H9 (cell line): ENCODE measurements around the gene DHX58. TPM values are rescaled to one million over a fixed set of nuclear protein-coding genes. Genes with fewer than 3 reads are reported as not detected.

Source experiments
- DNase-seq: peaks from one replicate; pipeline ENCODE4 v3.0.0-alpha.2; 2017
- H2AFZ ChIP-seq: one replicate; pipeline ENCODE4 v1.6.1; 2013; ENCODE audit warnings: mild to moderate bottlenecking, low read length, control low read depth, moderate library complexity
- H2AK5ac ChIP-seq: 2 replicates; pipeline ENCODE4 v1.6.1; 2013; ENCODE audit warnings: low read length, control low read depth, mixed read lengths; ENCODE audit not compliant: insufficient read length
- H2BK120ac ChIP-seq: one replicate; pipeline ENCODE4 v1.6.1; 2013; ENCODE audit warnings: low read depth, mild to moderate bottlenecking, low read length, control low read depth, inconsistent platforms; ENCODE audit not compliant: poor library complexity, severe bottlenecking
- H2BK12ac ChIP-seq: 2 replicates; pipeline ENCODE4 v1.6.1; 2013; ENCODE audit warnings: low read length, control low read depth, mixed read lengths, low read depth; ENCODE audit not compliant: insufficient read length
- H2BK15ac ChIP-seq: 2 replicates; pipeline ENCODE4 v1.6.1; 2013; ENCODE audit warnings: low read depth, low read length, control low read depth
- H2BK20ac ChIP-seq: one replicate; pipeline ENCODE4 v1.6.1; 2013; ENCODE audit warnings: low read depth, mild to moderate bottlenecking, low read length, control low read depth, inconsistent platforms; ENCODE audit not compliant: poor library complexity, severe bottlenecking
- H2BK5ac ChIP-seq: 2 replicates; pipeline ENCODE4 v1.6.1; 2013; ENCODE audit warnings: low read length, control low read depth, mixed read lengths; ENCODE audit not compliant: insufficient read length
- H3K14ac ChIP-seq: 2 replicates; pipeline ENCODE4 v1.6.1; 2013; ENCODE audit warnings: low read length, control low read depth; ENCODE audit not compliant: insufficient read depth
- H3K18ac ChIP-seq: 2 replicates; pipeline ENCODE4 v1.6.1; 2013; ENCODE audit warnings: low read depth, mild to moderate bottlenecking, mixed read lengths, low read length, control low read depth; ENCODE audit not compliant: insufficient read length
- H3K23ac ChIP-seq: 2 replicates; pipeline ENCODE4 v1.6.1; 2013; ENCODE audit warnings: low read length, control low read depth, mixed read lengths, low read depth; ENCODE audit not compliant: insufficient read length
- H3K23me2 ChIP-seq: 2 replicates; pipeline ENCODE4 v1.6.1; 2013; ENCODE audit warnings: low read depth, mild to moderate bottlenecking, mixed read lengths, low read length, control low read depth; ENCODE audit not compliant: insufficient read length, poor library complexity, severe bottlenecking
- H3K27ac ChIP-seq: 2 replicates; pipeline ENCODE4 v1.5.1; 2013; ENCODE audit warnings: low read length, control low read depth, mixed read lengths, low read depth; ENCODE audit not compliant: insufficient read length
- H3K27me3 ChIP-seq: 2 replicates; pipeline ENCODE4 v1.6.1; 2013; ENCODE audit warnings: low read length, control low read depth, inconsistent platforms; ENCODE audit not compliant: insufficient read depth
- H3K4ac ChIP-seq: 2 replicates; pipeline ENCODE4 v1.6.1; 2013; ENCODE audit warnings: low read depth, mild to moderate bottlenecking, control low read depth, inconsistent platforms, low read length, moderate library complexity
- H3K4me1 ChIP-seq: 2 replicates; pipeline ENCODE4 v1.6.1; 2013; ENCODE audit warnings: low read length, control low read depth, inconsistent platforms; ENCODE audit not compliant: insufficient read depth
- H3K4me2 ChIP-seq: 2 replicates; pipeline ENCODE4 v1.6.1; 2013; ENCODE audit warnings: low read length, control low read depth, mixed read lengths; ENCODE audit not compliant: insufficient read length, insufficient read depth
- H3K56ac ChIP-seq: 2 replicates; pipeline ENCODE4 v1.6.1; 2013; ENCODE audit warnings: low read depth, mild to moderate bottlenecking, mixed read lengths, low read length, control low read depth; ENCODE audit not compliant: insufficient read length
- H3K79me1 ChIP-seq: 2 replicates; pipeline ENCODE4 v1.6.1; 2013; ENCODE audit warnings: low read depth, mild to moderate bottlenecking, moderate library complexity, low read length, control low read depth, inconsistent platforms; ENCODE audit not compliant: insufficient read depth, poor library complexity, severe bottlenecking
- H3K79me2 ChIP-seq: 2 replicates; pipeline ENCODE4 v1.6.1; 2013; ENCODE audit warnings: low read length, control low read depth, inconsistent platforms; ENCODE audit not compliant: insufficient read depth
- H3K9ac ChIP-seq: 2 replicates; pipeline ENCODE4 v1.6.1; 2013; ENCODE audit warnings: low read length, control low read depth, mixed read lengths; ENCODE audit not compliant: insufficient read length; ENCODE audit errors: extremely low read depth
- H3K9me3 ChIP-seq: one replicate; pipeline ENCODE4 v1.6.1; 2013; ENCODE audit warnings: low read depth, low read length, inconsistent platforms; ENCODE audit not compliant: control insufficient read depth
- H3T11ph ChIP-seq: one replicate; pipeline ENCODE4 v1.6.1; 2013; ENCODE audit warnings: mild to moderate bottlenecking, low read length, control low read depth, inconsistent platforms
- H4K20me1 ChIP-seq: one replicate; pipeline ENCODE4 v1.6.1; 2013; ENCODE audit not compliant: control insufficient read depth, insufficient read length, insufficient read depth
- H4K5ac ChIP-seq: 2 replicates; pipeline ENCODE4 v1.6.1; 2013; ENCODE audit warnings: low read depth, mild to moderate bottlenecking, mixed read lengths, low read length, control low read depth; ENCODE audit not compliant: insufficient read length
- H4K8ac ChIP-seq: replicated peaks from 2 replicates; pipeline ENCODE4 v1.6.1; 2013; ENCODE audit warnings: low read length, control low read depth, mixed read lengths, low read depth; ENCODE audit not compliant: insufficient read length
- H4K91ac ChIP-seq: 2 replicates; pipeline ENCODE4 v1.6.1; 2013; ENCODE audit warnings: low read depth, mild to moderate bottlenecking, moderate library complexity, mixed read lengths, low read length, control low read depth; ENCODE audit not compliant: insufficient read length
- H3K27ac Mint-ChIP-seq, 3 experiments: 2 replicates in 2 of 3; 3 replicates in 1 of 3; pipeline ENCODE4 v1.8.0; 2020 to 2021; ENCODE audit warnings: mixed read lengths in 3 of 3, mild to moderate bottlenecking in 1 of 3, moderate library complexity in 1 of 3
- H3K27me3 Mint-ChIP-seq: 2 replicates; pipeline ENCODE4 v1.8.0; 2021; ENCODE audit warnings: low read depth, mild to moderate bottlenecking, moderate library complexity, mixed read lengths
- H3K36me3 Mint-ChIP-seq, 3 experiments: 2 replicates in 2 of 3; 3 replicates in 1 of 3; pipeline ENCODE4 v1.8.0; 2020 to 2021; ENCODE audit warnings: low read depth in 3 of 3, mixed read lengths in 3 of 3; ENCODE audit not compliant: insufficient read depth in 1 of 3
- H3K4me1 Mint-ChIP-seq, 2 experiments: 2 replicates each; pipeline ENCODE4 v1.8.0; 2020; ENCODE audit warnings: mixed read lengths in 2 of 2
- H3K4me3 Mint-ChIP-seq, 2 experiments: 2 replicates in 1 of 2; 3 replicates in 1 of 2; pipeline ENCODE4 v1.8.0; 2020 to 2021; ENCODE audit warnings: mild to moderate bottlenecking in 2 of 2, mixed read lengths in 2 of 2, moderate library complexity in 1 of 2
- H3K9me3 Mint-ChIP-seq, 2 experiments: 2 replicates in 1 of 2; 3 replicates in 1 of 2; pipeline ENCODE4 v1.8.0; 2020; ENCODE audit warnings: mild to moderate bottlenecking in 2 of 2, mixed read lengths in 2 of 2, moderate library complexity in 1 of 2
- CTCF ChIP-seq: fragments of 200-600 bp; sonication (generic); conservative IDR thresholded peaks from 3 replicates; pipeline ENCODE4 v1.8.0; 2021; ENCODE audit warnings: antibody characterized with exemption, mild to moderate bottlenecking
- WGBS: extraction: QIAGEN DNeasy Blood & Tissue Kit; methylation state at CpG from one replicate; pipeline ENCODE4 v1.1.7; 2013; ENCODE audit warnings: missing lambda C conversion rate, low lambda C conversion rate, mixed read lengths; ENCODE audit not compliant: insufficient read length; ENCODE audit errors: extremely low coverage; 5-methylcytosine and 5-hydroxymethylcytosine counted together
- total RNA-seq: library from RNA; stranded (reverse); gene quantifications from 2 replicates; pipeline ENCODE4 v1.2.1, GENCODE V29; 2021

Gene DHX58
- total RNA-seq, 1 experiment from 2014 or later, result 3.9 TPM

GRCh38 chr17:42059815-42060214, 52.7 kb downstream of the DHX58 start:
- no peak overlapping the region for H3K14ac ChIP-seq
- peaks cover 32 to 50% of the 10 kb centered on the region in 2 experiments for H3K4me1 Mint-ChIP-seq
- H3K56ac ChIP-seq, result no peak overlapping the region
- H4K91ac ChIP-seq, result no peak overlapping the region
- no peak overlapping the region for H2BK12ac ChIP-seq
- no peaks in the 10 kb centered on the region for H4K20me1 ChIP-seq
- H3K27me3 Mint-ChIP-seq, result peaks cover 6% of the 10 kb centered on the region
- peaks cover 2% of the 10 kb centered on the region; the same call in 1 of the 2 replicates for H3K4me1 ChIP-seq
- no peak overlapping the region for H3K4me3 Mint-ChIP-seq
- no peak overlapping the region for H3K27ac ChIP-seq
- no peak overlapping the region for H2BK20ac ChIP-seq
- H3K27ac Mint-ChIP-seq, result peak overlapping the region in 1 of 3 experiments; percentile 58; a peak in 1 of 7 replicates
- no peaks in the 10 kb centered on the region for H3K79me2 ChIP-seq
- no peak overlapping the region for H4K8ac ChIP-seq
- no peak overlapping the region for H4K5ac ChIP-seq
- no peak overlapping the region for H2BK5ac ChIP-seq
- H3K9ac ChIP-seq, result no peak overlapping the region
- H2BK15ac ChIP-seq, result no peak overlapping the region
- no peak overlapping the region for H3K18ac ChIP-seq
- no peak overlapping the region for H3T11ph ChIP-seq
- DNase-seq, result no peak
- H3K4me2 ChIP-seq, result no peak overlapping the region
- no peaks in the 10 kb centered on the region for H3K23me2 ChIP-seq
- no CpG with 5 or more reads among the region's 4 CpGs for WGBS
- H3K36me3 Mint-ChIP-seq, result no peaks in the 10 kb centered on the region
- no peaks in the 10 kb centered on the region for H3K9me3 ChIP-seq
- no peaks in the 10 kb centered on the region for H3K79me1 ChIP-seq
- no peaks in the 10 kb centered on the region; a peak in 1 of 5 replicates for H3K9me3 Mint-ChIP-seq
- no peak overlapping the region for H2AK5ac ChIP-seq
- no peak overlapping the region for H3K4ac ChIP-seq
- TF ChIP-seq CTCF, result no peak
- no peak overlapping the region for H2AFZ ChIP-seq
- no peak overlapping the region for H3K23ac ChIP-seq
- H3K27me3 ChIP-seq, result no peaks in the 10 kb centered on the region
- H2BK120ac ChIP-seq, result no peak overlapping the region
